ENCODE results near the gene MRPL42. TPM values are rescaled to one million over a fixed set of nuclear protein-coding genes. Genes with fewer than 3 reads are reported as not detected.

MRPL42 gene
- total and polyA plus RNA-seq, 2 experiments from 2014 or later = 195 to 269 TPM

DNA sequence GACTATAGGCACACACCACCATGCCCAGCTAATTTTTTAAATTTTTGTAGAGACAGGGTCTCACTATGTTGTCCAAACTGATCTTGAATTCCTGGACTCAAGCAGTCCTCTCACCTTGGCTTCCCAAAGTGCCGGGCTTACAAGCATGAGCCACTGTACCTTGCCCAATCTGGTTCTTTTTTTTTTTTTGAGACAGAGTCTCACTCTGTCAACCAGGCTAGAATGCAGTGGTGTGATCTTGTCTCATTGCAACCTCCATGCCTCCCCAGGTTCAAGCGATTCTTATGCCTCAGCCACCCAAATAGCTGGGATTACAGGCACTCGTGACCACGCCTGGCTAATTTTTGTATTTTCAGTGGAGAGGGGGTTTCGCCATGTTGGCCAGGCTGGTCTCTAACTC is 15.4 kb downstream of the MRPL42 start:
- H3K36me3 ChIP-seq (ENCODE audit: insufficient read depth) = peaks cover 72% of the 10 kb centered on the region
- Mint-ChIP-seq H3K27ac (no peak overlapping the region), H3K4me1 (no peaks in the 10 kb centered on the region), H3K9me3 (no peaks in the 10 kb centered on the region), H3K36me3 (ENCODE audit: low read depth) (peaks cover 33% of the 10 kb centered on the region), H3K4me3 (no peak overlapping the region), H3K27me3 (ENCODE audit: insufficient read depth, low read depth, poor library complexity) (no peaks in the 10 kb centered on the region)
- TF ChIP-seq JUNB (IDR thresholded peaks at IDR 0.05; ENCODE audit: unreplicated experiment) (no peak), NANOG (IDR thresholded peaks at IDR 0.05; ENCODE audit: borderline replicate concordance) (no peak), ZNF331 (CRISPR knock-in tag; IDR thresholded peaks at IDR 0.05; ENCODE audit: low read depth) (no peak)
- TF ChIP-seq, protein P1, sequence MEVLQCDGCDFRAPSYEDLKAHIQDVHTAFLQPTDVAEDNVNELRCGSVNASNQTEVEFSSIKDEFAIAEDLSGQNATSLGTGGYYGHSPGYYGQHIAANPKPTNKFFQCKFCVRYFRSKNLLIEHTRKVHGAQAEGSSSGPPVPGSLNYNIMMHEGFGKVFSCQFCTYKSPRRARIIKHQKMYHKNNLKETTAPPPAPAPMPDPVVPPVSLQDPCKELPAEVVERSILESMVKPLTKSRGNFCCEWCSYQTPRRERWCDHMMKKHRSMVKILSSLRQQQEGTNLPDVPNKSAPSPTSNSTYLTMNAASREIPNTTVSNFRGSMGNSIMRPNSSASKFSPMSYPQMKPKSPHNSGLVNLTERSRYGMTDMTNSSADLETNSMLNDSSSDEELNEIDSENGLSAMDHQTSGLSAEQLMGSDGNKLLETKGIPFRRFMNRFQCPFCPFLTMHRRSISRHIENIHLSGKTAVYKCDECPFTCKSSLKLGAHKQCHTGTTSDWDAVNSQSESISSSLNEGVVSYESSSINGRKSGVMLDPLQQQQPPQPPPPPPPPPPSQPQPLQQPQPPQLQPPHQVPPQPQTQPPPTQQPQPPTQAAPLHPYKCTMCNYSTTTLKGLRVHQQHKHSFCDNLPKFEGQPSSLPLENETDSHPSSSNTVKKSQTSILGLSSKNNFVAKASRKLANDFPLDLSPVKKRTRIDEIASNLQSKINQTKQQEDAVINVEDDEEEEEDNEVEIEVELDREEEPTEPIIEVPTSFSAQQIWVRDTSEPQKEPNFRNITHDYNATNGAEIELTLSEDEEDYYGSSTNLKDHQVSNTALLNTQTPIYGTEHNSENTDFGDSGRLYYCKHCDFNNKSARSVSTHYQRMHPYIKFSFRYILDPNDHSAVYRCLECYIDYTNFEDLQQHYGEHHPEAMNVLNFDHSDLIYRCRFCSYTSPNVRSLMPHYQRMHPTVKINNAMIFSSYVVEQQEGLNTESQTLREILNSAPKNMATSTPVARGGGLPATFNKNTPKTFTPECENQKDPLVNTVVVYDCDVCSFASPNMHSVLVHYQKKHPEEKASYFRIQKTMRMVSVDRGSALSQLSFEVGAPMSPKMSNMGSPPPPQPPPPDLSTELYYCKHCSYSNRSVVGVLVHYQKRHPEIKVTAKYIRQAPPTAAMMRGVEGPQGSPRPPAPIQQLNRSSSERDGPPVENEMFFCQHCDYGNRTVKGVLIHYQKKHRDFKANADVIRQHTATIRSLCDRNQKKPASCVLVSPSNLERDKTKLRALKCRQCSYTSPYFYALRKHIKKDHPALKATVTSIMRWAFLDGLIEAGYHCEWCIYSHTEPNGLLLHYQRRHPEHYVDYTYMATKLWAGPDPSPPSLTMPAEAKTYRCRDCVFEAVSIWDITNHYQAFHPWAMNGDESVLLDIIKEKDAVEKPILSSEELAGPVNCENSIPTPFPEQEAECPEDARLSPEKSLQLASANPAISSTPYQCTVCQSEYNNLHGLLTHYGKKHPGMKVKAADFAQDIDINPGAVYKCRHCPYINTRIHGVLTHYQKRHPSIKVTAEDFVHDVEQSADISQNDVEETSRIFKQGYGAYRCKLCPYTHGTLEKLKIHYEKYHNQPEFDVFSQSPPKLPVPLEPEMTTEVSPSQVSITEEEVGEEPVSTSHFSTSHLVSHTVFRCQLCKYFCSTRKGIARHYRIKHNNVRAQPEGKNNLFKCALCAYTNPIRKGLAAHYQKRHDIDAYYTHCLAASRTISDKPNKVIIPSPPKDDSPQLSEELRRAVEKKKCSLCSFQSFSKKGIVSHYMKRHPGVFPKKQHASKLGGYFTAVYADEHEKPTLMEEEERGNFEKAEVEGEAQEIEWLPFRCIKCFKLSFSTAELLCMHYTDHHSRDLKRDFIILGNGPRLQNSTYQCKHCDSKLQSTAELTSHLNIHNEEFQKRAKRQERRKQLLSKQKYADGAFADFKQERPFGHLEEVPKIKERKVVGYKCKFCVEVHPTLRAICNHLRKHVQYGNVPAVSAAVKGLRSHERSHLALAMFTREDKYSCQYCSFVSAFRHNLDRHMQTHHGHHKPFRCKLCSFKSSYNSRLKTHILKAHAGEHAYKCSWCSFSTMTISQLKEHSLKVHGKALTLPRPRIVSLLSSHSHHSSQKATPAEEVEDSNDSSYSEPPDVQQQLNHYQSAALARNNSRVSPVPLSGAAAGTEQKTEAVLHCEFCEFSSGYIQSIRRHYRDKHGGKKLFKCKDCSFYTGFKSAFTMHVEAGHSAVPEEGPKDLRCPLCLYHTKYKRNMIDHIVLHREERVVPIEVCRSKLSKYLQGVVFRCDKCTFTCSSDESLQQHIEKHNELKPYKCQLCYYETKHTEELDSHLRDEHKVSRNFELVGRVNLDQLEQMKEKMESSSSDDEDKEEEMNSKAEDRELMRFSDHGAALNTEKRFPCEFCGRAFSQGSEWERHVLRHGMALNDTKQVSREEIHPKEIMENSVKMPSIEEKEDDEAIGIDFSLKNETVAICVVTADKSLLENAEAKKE (CRISPR knock-in tag; IDR thresholded peaks at IDR 0.05) = no peak
- H3F3A ChIP-seq (replicated peaks; ENCODE audit: low read depth) = 0 out of 2 replicates have a peak, but pooled peaks cover 5% of the 10 kb centered on the region
- H4K20me1 ChIP-seq (replicated peaks; ENCODE audit: insufficient read depth) = peaks cover 17% of the 10 kb centered on the region
- H3K79me2 ChIP-seq (replicated peaks; ENCODE audit: insufficient read depth) = peaks cover 36% of the 10 kb centered on the region
- no peak overlapping the region for H3K4me2 ChIP-seq
- no peaks in the 10 kb centered on the region for H3K27me3 ChIP-seq (ENCODE audit: insufficient read depth)
- DNase-seq (ENCODE audit: low spot score) (no peak), ATAC-seq (no peak)
- H2AFZ ChIP-seq = no peak overlapping the region
- no peaks in the 10 kb centered on the region for H3K4me1 ChIP-seq (ENCODE audit: insufficient read depth)
- H3K27ac ChIP-seq (ENCODE audit: low read depth) = no peak overlapping the region
- H3K9me2 ChIP-seq (ENCODE audit: insufficient read depth) = no peaks in the 10 kb centered on the region
- H3K4me3 ChIP-seq = no peak overlapping the region

DNA sequence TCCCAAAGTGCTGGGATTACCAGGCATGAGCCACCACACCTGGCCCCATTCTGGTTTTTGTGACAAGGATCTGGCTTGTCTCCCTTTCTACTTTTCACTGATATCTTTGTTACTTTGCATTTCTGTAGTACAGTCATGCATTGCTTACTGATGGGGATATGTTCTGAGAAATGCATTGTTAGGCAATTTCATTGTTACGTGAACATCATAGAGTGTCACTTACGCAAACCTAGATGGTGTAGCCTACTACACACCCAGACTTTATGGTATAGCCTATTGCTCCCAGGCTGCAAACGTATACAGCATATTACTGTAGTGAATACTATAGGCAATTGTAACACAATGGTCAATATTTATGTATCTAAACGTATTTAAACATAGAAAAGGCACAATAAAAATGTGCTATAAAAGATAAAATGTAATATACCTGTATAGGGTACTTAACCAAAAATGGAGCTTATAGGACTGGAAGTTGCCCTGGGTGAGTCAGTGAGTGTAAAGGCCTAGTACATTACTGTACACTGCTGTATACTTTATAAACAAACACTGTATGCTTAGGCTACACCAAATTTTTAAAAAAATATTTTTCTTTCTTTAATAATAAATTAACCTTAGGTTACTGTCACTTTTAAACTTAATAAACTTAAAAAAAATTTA is 16.0 kb downstream of the MRPL42 start:
- Histone ChIP-seq H3K36me3 (ENCODE audit: insufficient read depth) (peaks cover 68% of the 10 kb centered on the region), H2AFZ (no peak overlapping the region), H3K4me2 (no peak overlapping the region), H3K4me1 (ENCODE audit: insufficient read depth) (no peaks in the 10 kb centered on the region), H3K4me3 (no peak overlapping the region), H3K9me2 (ENCODE audit: insufficient read depth) (no peaks in the 10 kb centered on the region), H3K27me3 (ENCODE audit: insufficient read depth) (no peaks in the 10 kb centered on the region), H3K79me2 (replicated peaks; ENCODE audit: insufficient read depth) (peaks cover 30% of the 10 kb centered on the region), H3F3A (replicated peaks; ENCODE audit: low read depth) (0 out of 2 replicates have a peak, but pooled peaks cover 2% of the 10 kb centered on the region), H4K20me1 (replicated peaks; ENCODE audit: insufficient read depth) (peaks cover 17% of the 10 kb centered on the region; the same call in 1 of the 2 replicates), H3K27ac (ENCODE audit: low read depth) (no peak overlapping the region)
- H3K4me3 Mint-ChIP-seq = no peak overlapping the region
- H3K36me3 Mint-ChIP-seq (ENCODE audit: low read depth) = peaks cover 36% of the 10 kb centered on the region
- H3K9me3 Mint-ChIP-seq = no peaks in the 10 kb centered on the region
- ATAC-seq = no peak
- no peak for DNase-seq (ENCODE audit: low spot score)
- no peaks in the 10 kb centered on the region for H3K27me3 Mint-ChIP-seq (ENCODE audit: insufficient read depth, low read depth, poor library complexity)
- no peak overlapping the region for H3K27ac Mint-ChIP-seq
- H3K4me1 Mint-ChIP-seq = no peaks in the 10 kb centered on the region
- TF ChIP-seq JUNB (IDR thresholded peaks at IDR 0.05; ENCODE audit: unreplicated experiment) (no peak), POLR2AphosphoS5 (IDR thresholded peaks at IDR 0.05; ENCODE audit: low read depth) (no peak), ZNF331 (CRISPR knock-in tag; IDR thresholded peaks at IDR 0.05; ENCODE audit: low read depth) (no peak), NANOG (IDR thresholded peaks at IDR 0.05; ENCODE audit: borderline replicate concordance) (no peak)
- TF ChIP-seq, protein P2, sequence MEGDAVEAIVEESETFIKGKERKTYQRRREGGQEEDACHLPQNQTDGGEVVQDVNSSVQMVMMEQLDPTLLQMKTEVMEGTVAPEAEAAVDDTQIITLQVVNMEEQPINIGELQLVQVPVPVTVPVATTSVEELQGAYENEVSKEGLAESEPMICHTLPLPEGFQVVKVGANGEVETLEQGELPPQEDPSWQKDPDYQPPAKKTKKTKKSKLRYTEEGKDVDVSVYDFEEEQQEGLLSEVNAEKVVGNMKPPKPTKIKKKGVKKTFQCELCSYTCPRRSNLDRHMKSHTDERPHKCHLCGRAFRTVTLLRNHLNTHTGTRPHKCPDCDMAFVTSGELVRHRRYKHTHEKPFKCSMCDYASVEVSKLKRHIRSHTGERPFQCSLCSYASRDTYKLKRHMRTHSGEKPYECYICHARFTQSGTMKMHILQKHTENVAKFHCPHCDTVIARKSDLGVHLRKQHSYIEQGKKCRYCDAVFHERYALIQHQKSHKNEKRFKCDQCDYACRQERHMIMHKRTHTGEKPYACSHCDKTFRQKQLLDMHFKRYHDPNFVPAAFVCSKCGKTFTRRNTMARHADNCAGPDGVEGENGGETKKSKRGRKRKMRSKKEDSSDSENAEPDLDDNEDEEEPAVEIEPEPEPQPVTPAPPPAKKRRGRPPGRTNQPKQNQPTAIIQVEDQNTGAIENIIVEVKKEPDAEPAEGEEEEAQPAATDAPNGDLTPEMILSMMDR (conservative IDR thresholded peaks at IDR 0.05; ENCODE audit: low read depth in 2 of 2) = no peak

All from GM23338 (cell line).